Measurements from ENCODE around the gene MTFR1L. TPM values are rescaled to one million over a fixed set of nuclear protein-coding genes. Genes with fewer than 3 reads are reported as not detected.

The MTFR1L gene
- polyA plus RNA-seq, 1 donor (not counting 4 experiments of a cell fraction or from before 2014, with no cell fraction given), result 31.6 TPM

GRCh38 chr1:25803368-25803767 lies 16.4 kb upstream of the MTFR1L start:
- H3K9me1 ChIP-seq (ENCODE audit: control insufficient read depth, extremely low read depth, insufficient read depth, low read length), result no peaks in the 10 kb centered on the region
- H3K27ac ChIP-seq (ENCODE audit: control insufficient read depth, insufficient read depth, low read length), result no peak overlapping the region
- H3K27me3 ChIP-seq (ENCODE audit: control insufficient read depth, extremely low read depth, insufficient read depth, low read length), result no peaks in the 10 kb centered on the region
- H3K4me1 ChIP-seq (ENCODE audit: control insufficient read depth, extremely low read depth, insufficient read depth, low read length), result peaks cover 8% of the 10 kb centered on the region
- H3K4me3 ChIP-seq (ENCODE audit: control insufficient read depth in 2 of 3, extremely low read depth in 1 of 3, insufficient read depth in 2 of 3, low read depth in 1 of 3, low read length in 3 of 3), result no peak overlapping the region
- no peak overlapping the region for H3K9ac ChIP-seq (ENCODE audit: control insufficient read depth, extremely low read depth, insufficient read depth, low read length)
- H3K4me2 ChIP-seq (ENCODE audit: control insufficient read depth, extremely low read depth, insufficient read depth, low read depth, low read length), result no peak overlapping the region
- H3K79me2 ChIP-seq (ENCODE audit: control insufficient read depth, insufficient read depth, low read length), result peaks cover 3% of the 10 kb centered on the region
- peaks cover 10% of the 10 kb centered on the region in 2 experiments for H3K36me3 ChIP-seq (ENCODE audit: control insufficient read depth in 2 of 2, extremely low read depth in 1 of 2, insufficient read depth in 2 of 2, low read length in 2 of 2)
- H4K20me1 ChIP-seq (ENCODE audit: control insufficient read depth, extremely low read depth, insufficient read depth, low read length), result no peaks in the 10 kb centered on the region
- FAIRE-seq (no peak), DNase-seq (ENCODE audit: low read depth, low spot score) (no peak)
- H2AFZ ChIP-seq (ENCODE audit: control insufficient read depth, low read length), result no peak overlapping the region
- dilution Hi-C loops (cut with MboI; ENCODE audit: extremely low pct_ligation_motif_present, low sequenced_read_pairs), result no loop called here
- H3K9me3 ChIP-seq (ENCODE audit: control insufficient read depth, low read depth, low read length), result no peaks in the 10 kb centered on the region
- TF ChIP-seq EZH2 (IDR thresholded peaks at IDR 0.05; ENCODE audit: low read length) (no peak), CTCF (optimal IDR thresholded peaks at IDR 0.05 in 1 of 3, IDR thresholded peaks at IDR 0.05 in 1 of 3, conservative IDR thresholded peaks at IDR 0.05 in 1 of 3; ENCODE audit: extremely low read depth in 1 of 3, insufficient read depth in 2 of 3, low read length in 3 of 3) (no peak)

- H3K4me2 ChIP-seq (ENCODE audit: control insufficient read depth, extremely low read depth, insufficient read depth, low read depth, low read length), result no peak overlapping the region
- no peaks in the 10 kb centered on the region for H3K9me3 ChIP-seq (ENCODE audit: control insufficient read depth, low read depth, low read length)
- no peak overlapping the region for H3K9ac ChIP-seq (ENCODE audit: control insufficient read depth, extremely low read depth, insufficient read depth, low read length)
- H3K9me1 ChIP-seq (ENCODE audit: control insufficient read depth, extremely low read depth, insufficient read depth, low read length), result no peaks in the 10 kb centered on the region
- no peaks in the 10 kb centered on the region for H3K27me3 ChIP-seq (ENCODE audit: control insufficient read depth, extremely low read depth, insufficient read depth, low read length)
- dilution Hi-C loops (cut with MboI; ENCODE audit: extremely low pct_ligation_motif_present, low sequenced_read_pairs), result no loop called here
- no peaks in the 10 kb centered on the region for H4K20me1 ChIP-seq (ENCODE audit: control insufficient read depth, extremely low read depth, insufficient read depth, low read length)
- H3K4me1 ChIP-seq (ENCODE audit: control insufficient read depth, extremely low read depth, insufficient read depth, low read length), result peaks cover 8% of the 10 kb centered on the region
- peaks cover 12 to 17% of the 10 kb centered on the region in 2 experiments for H3K36me3 ChIP-seq (ENCODE audit: control insufficient read depth in 2 of 2, extremely low read depth in 1 of 2, insufficient read depth in 2 of 2, low read length in 2 of 2)
- no peak for TF ChIP-seq CTCF (optimal IDR thresholded peaks at IDR 0.05 in 1 of 3, IDR thresholded peaks at IDR 0.05 in 1 of 3, conservative IDR thresholded peaks at IDR 0.05 in 1 of 3; ENCODE audit: extremely low read depth in 1 of 3, insufficient read depth in 2 of 3, low read length in 3 of 3)
- no peak for TF ChIP-seq EZH2 (IDR thresholded peaks at IDR 0.05; ENCODE audit: low read length)
- no peak overlapping the region for H3K4me3 ChIP-seq (ENCODE audit: control insufficient read depth in 2 of 3, extremely low read depth in 1 of 3, insufficient read depth in 2 of 3, low read depth in 1 of 3, low read length in 3 of 3)
- no peak overlapping the region for H3K27ac ChIP-seq (ENCODE audit: control insufficient read depth, insufficient read depth, low read length)
- peaks cover 3% of the 10 kb centered on the region for H3K79me2 ChIP-seq (ENCODE audit: control insufficient read depth, insufficient read depth, low read length)
- H2AFZ ChIP-seq (ENCODE audit: control insufficient read depth, low read length), result no peak overlapping the region
- peak; percentile 44 for FAIRE-seq
- no peak for DNase-seq (ENCODE audit: low read depth, low spot score)
Measured at GRCh38 chr1:25804244-25804963, 15.3 kb upstream of the MTFR1L start.
